ENCODE measurements around the gene BBX.
A peak's percentile ranks its signal among the peaks of the same experiment; 100 is the strongest.
"Not testable (repeated sequence)": the region's sequence is repeated elsewhere in the genome, so short reads cannot be mapped to it uniquely, and the experiment has no call there.

BBX gene

DNA sequence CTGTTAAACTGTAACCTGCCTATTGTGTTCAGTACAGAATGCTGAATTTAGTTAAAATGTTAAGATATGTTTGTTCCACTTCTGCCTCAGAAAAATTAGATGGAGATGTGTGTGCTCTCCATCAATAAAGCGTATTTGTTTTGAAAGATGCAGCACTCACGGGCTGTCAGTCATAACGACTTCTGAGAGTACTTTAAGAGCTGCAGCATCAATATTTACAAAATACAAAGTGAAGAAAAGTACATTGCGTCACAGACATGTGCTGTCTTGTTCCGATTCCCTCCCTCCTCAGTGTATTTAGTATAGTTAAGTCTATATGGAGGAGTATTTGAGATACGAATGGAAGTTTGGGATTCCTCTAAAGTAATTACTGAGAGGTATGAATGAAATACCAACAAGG is 166.6 kb downstream of the BBX start:
- no peak for DNase-seq

DNA sequence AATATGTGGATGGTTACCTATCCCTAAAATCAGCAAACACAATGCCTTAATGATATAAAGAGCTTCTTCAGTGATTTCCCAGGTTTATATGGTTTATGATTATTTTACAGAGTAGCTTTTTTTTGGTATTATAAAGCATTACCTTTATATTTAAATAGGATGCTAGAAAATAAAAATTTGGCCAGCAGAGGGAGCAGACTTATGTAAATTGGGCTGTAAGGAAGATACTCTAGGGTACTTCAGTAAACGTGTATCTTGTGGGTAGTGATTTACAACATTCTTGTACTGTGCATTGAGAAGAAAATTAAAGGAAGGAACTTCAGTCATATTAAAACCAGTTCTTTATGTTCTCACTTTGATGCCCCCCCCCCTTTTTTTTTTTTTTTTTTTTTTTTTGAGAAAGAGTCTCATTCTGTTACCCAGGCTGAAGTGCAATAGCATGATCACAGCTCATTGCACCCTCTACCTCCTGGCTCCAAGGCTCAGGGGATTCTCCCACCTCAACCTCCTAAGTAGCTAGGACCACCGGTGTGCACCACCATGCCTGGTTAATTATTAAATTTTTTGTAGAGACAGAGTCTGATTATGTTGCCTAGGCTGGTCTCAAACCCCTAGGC is 167.9 kb downstream of the BBX start:
- peak; percentile 52 for DNase-seq

DNA sequence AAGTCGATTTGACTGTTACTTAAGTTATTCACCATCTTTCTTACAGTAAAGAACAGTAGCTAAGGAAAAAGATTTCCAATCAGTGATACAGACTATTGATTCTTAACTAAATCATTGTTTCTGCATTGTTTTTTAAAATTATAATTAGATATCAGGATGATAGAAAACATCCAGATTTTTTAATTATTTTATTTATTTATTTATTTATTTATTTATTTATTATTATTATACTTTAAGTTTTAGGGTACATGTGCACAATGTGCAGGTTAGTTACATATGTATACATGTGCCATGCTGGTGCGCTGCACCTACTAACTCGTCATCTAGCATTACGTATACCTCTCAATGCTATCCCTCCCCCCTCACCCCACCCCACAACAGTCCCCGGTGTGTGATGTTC is 169.2 kb downstream of the BBX start:
- DNase-seq = not testable (repeated sequence)

DNA sequence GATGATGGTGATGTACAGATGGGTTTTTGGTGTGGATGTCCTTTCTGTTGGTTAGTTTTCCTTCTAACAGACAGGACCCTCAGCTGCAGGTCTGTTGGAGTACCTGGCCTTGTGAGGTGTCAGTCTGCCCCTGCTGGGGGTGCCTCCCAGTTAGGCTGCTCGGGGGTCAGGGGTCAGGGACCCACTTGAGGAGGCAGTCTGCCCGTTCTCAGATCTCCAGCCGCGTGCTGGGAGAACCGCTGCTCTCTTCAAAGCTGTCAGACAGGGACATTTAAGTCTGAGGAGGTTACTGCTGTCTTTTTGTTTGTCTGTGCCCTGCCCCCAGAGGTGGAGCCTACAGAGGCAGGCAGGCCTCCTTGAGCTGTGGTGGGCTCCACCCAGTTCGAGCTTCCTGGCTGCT is 174.6 kb downstream of the BBX start:
- DNase-seq = not testable (repeated sequence)

DNA sequence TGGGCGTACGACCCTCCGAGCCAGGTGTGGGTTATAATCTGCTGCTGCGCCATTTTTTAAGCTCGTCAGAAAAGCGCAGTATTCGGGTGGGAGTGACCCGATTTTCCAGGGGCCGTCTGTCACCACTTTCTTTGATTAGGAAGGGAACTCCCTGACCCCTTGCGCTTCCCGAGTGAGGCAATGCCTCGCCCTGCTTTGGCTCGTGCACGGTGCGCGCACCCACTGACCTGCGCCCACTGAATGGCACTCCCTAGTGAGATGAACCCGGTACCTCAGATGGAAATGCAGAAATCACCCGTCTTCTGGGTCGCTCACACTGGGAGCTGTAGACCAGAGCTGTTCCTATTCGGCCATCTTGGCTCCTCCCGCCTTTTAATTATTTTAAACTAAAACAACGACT is 175.1 kb downstream of the BBX start:
- not testable (repeated sequence) for DNase-seq

DNA sequence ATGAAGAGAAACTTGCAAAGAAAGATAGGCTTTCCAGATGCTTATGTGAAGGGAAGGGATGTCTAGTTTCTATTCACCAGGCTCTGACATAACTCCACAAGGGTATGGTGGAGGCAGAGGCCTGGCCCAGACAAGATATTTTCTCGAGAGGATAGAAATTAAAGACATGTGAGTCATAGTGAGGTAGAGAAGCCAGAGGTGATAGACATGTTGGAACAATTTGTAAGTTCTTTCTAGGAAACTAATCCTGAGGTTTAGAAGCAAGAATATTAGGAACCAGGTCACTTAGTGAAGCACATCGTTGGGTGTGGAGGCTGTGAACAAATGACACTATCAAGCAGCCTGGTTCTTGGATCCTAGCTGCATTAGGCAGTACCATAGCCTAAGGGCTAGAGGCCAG is 176.9 kb downstream of the BBX start:
- DNase-seq = peak; percentile 26

DNA sequence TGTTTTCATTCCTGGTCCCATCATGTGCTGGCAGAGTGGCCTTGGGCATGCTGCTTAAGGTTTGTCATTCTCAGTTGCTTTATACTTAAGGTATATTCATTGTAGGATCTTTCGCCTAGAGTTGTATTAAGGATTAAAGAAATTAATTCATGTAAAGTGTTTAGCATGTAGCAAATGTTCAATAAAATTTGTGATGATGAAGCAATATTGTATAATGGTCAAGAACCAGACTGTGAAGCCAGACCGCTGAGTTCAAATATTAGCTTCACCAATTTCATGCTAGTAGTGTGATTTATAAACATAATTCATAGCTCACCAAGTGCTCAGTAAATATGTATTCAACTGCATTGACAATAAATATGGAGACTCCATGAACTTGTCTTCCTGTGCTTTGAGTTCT is 178.5 kb downstream of the BBX start:
- no peak for DNase-seq

DNA sequence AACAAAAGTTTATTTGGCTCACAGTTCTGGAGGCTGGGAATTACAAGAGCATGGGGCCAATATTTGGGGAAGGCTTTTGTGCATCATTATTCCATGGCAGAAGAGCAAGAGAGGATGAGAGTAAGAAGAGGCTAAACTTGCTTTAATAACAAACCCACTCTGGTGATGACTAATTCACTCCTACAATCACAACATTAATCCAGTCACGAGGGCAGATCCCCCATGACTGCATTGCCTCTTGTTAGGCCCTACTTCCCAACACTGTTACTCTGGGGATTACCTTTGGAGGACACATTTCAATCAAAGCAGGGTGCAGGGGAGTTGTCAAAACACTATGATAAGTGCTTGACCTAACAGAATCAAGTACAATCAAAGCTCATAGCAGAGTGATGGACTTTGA is 181.7 kb downstream of the BBX start:
- DNase-seq = peak; percentile 49

DNA sequence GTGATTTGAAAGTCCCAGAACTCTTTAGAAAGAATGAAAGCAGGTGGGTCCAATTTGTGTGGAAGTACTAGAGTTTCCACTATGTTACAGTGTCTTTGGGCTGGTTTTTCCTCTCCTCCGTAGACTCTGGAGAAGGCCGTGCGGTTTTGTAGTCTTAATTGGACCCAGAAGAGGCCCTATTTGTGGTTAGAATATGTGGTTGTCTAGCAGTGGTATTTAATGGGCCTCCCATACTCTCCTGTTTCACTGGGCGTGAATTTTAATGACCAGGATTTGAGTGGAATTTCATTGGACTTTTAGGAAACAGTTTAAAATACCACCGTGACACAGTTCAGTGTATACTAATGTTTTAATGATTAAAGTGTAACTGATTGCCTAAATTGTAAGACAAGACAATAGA is 182.3 kb downstream of the BBX start:
- no peak for DNase-seq

DNA sequence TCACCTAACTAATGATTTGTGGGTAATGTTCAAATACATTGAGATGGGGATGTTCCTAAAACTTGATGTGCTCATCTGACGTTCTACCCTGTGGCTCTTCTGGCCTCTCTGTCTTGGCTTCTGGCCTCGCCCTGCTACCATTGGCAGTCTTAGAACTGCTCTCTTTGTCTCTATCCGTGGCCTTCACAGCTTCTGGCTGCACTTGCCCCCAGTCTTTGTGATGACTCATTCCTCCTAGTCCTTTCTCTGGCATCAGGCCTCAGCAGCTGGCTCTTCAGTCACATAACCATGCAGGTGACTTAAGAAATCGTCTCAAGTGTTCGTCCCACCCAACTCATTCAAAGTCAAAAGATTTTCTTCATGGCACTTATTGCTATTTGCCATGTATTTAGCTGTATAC is 188.1 kb downstream of the BBX start:
- DNase-seq = peak; percentile 32

DNA sequence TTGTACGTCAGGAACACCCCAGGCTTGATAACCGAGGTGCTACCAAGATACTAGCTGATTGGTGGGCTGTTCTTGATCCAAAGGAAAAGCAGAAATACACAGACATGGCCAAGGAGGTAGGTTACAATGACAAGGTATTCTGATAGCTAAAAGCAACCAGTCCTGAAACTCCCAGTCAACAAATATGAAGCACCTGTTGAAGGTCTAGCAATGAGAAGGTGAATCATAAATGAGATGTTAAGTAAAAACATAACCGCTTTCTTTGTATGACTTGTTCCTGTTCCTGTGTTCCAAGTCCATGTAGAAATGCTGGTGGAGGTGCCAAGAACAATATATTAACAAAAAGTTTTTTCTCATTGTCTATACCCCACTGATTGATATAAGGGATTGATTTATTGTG is 194.0 kb downstream of the BBX start:
- no peak for DNase-seq

DNA sequence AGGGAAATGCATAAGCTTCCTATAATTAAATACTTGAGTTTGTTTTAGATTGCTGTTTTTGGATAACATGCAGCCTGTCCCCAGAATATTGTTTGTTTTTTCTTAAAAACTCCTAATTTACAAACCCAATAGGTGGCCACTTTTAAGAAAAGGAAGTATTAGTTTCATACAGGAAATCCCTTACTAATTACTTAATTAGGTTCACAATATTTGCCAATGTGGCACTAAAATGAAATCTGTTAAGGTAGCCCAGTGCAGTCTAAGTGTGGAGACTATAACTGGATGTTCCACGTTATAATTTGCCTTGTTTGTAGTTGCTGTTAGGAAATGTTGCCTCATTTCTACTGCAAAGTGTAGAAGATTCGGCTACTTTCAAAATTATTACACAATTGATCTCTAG is 195.8 kb downstream of the BBX start:
- DNase-seq = no peak

DNA sequence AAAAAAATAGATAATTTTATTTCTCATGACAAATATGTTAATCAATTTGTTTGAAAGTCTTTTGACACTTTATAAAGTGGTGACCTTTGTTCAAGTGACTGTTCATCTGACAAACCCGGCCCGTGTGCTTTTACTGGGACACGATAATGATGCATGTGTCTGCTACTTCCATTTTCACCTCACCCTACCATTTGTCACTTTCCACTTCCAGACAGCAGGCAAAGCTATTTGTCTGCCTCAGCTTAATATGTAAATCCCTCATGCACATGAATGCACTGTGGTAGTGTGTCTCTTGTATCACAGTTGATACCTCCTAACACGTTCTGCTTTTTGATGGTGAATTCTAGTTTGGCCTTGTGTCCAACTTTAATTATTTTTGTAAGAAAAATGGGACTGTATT is 204.3 kb downstream of the BBX start:
- DNase-seq = no peak

DNA sequence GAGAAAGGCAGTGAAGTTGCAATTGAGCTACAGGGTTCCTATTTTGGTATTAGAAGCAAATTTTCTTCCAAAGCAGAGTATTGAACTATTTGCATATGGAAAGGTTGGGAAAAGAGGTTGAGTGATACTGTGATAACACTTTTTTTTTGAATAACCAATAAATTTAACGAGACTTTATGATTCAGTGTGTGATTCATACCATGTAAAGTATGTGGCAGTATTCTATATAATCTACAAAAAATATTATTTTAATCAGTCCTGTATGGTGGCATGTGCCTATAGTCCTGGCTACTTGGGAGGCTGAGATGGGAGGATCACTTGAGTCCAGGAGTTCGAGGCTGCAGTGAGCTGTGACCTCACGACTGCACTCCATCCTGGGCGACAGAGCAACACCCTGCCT is 206.9 kb downstream of the BBX start:
- no peak for DNase-seq

DNA sequence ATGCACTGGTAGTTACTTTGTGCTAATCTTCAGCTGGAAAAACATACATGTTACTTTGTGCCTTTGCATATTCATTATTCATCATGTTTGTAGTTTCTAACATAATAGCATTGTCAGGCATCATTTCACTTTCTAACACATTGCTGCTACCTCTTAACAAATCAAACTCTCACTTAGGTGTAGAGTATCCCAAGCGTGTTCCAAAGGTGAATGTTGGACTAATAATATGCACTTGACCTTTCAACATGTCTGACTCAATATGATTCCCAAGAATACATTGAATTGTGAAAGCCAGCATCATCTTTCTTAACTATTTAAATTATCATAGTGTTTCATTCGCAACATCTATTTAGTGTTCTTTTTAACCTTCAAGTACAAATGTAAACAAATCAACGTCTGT is 211.6 kb downstream of the BBX start:
- no peak for DNase-seq

DNA sequence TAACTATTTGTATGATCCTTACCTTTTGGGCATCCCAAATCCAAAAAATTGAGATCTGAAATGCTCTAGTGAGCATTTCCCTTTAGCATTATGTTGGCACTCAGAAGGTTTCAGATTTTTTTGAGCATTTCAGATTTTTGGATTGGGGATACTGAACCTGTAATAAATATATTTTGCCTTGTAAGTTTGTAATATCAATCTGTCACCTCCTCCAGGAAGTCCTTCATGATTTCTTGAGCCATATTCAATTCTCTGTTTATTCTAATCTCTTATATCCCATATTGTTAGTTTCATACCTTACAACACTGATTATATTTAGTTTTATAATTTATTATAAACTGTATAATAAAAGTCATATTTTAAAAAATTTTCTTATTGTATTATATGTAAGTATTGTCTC is 215.2 kb downstream of the BBX start:
- no peak for DNase-seq

DNA sequence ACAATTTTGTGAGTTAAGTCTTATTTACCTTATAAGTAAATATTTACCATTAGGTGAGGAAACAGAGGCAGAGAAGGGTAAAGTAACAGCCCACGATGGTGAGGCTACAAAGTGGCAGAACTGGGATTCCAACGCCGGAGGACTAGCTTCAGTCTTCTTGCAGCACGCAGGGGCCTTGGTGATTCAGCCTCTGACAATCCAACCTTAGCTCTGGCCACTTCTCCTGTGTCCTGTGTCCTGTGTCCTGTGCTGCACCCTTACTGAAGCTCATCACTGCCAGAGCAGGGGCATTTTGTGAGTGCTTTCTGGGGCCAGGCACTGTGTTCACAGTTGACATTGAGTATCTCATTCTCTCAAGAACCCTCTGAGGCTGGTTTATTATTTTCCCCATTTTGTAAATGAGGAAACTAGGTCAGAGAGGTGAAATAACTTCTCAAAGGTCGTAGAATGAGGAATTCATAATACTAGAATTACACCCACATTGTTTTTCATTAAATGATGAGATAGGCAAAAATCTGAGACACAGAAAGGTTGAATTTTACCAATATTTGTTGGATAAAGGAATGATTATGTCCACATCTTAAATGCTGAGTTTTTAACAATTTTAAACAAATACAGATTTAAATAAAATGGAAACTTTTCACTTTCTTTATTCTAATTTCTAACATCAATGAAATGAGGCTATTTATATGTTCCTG is 215.9 kb downstream of the BBX start:
- no peak for DNase-seq

DNA sequence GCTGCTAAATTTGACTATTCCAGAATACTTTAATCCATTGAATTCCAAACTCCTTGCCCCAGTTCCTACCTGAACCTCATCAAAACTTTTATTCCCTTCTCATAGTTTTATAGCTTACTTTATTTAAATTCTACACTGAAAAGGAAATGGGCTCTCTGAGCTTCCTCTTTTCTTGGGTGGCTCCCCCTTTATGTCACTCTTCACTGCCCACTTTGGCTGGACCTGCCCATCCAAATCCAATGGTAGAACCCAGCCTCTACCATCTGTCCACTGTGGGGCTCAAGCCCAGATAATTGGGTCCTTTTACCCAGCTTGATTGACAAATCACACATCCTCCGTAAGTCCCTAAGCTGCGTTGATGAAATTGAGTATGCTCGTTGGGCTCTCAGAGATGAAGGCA is 216.5 kb downstream of the BBX start:
- no peak for DNase-seq

DNA sequence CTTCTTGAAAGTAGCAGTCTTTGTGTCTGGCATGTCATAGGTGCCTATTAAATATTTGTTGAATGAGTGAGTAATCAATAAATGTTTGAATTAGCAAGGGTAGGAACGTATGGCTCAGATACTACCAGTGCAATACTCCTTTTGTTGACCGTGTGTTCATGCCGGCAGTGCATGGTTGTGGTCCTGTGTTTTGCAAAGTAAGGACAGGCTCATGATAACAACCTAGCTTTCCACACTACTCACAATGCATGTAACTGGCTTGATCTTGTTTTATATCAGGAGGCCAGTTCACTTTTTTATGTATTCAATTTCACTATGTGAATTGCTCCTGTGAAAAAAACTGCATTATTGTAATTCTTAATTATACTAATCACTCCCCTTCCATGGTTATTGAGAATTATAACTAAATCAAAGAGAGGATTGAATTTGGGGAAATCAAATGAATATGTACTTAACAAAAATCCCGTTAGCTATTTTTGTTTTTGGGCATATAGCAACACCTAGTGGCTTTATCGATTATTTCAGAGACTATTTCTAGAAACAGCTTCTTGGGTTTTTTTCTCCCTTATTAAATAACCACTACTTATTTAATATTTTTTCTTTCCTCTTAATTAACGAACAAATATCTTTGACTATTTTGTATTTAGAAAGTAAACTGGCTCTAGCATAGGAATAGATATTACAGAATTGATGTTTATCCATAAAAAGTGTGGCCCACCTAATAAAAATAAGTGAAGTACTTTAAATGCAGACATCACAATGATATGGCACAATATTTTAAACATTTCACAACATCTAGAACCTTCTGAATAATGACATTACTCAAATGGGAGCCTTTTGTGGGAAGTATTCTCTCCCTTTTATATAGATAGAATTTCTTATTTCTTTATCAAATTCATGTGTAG is 218.5 kb downstream of the BBX start:
- DNase-seq = peak; percentile 19

DNA sequence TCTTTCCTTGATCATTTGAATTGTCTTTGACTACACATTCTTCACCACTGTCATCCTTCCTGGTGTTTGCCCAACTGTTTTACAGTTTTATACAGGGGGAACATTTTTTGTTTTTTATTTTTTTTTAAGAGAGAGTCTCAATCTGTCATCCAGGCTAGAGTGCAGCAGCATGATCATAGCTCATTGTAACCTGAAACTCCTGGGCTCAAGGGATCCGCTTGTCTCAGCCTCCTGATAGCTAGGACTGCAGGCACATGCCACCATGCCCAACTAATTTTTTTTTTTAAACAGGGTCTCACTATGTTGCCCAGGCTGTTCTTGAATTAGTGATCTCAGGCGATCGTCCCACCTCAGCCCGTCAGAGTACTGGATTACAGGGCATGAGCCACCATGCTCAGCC is 222.6 kb downstream of the BBX start:
- no peak for DNase-seq

DNA sequence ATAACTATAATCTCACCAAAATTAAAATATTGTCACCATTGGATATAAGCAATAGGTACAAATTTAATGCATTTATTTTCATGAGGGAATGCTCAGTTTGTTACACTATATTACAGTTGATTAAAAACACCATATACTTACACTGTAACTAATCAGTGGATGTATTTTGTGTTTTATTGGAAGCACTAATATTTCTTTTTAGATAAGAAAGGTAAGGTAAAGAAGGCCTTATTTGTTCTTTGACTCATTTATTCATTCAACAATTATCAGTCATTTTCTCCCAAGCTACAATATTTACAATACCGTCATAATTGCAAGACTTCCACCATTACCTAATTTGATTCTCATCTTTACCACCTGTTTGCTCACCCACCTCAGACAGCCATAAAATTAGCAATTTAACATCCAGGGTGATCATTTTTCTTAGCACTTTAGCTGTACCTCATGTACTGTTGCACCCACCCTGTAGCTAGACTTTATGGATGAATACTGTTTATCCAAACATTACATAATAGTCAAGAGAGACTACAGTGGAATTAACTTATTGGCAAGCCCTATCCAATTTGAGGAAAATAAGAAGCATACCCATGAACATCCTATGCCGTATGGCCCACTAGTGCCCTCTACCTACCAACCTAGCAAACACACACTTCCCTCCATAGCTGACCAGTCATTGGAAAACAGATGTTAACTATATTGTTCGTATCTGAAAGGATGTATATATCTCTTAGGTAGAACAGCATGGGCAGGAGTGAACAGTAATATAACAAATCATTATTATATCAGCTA is 229.6 kb downstream of the BBX start:
- DNase-seq = peak; percentile 24

DNA sequence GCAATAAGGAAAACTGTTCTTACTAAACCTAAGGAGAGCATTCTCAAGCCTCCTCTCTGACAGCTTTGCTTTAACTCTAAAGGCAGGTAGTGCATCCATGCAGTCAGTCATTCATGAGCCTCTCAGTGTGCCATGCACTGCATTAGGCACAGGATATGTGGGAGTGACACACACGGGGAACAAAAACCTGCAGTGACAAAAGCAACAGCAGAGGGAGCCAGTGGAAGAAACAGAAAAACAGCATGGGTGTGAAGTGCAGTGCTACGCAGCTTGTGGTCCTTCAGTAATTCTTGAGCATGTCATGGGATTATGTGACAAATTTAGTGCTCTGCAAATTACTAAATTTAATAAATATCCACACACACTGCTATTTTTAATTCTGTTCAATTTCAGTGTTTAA is 230.7 kb downstream of the BBX start:
- DNase-seq = peak; percentile 41

DNA sequence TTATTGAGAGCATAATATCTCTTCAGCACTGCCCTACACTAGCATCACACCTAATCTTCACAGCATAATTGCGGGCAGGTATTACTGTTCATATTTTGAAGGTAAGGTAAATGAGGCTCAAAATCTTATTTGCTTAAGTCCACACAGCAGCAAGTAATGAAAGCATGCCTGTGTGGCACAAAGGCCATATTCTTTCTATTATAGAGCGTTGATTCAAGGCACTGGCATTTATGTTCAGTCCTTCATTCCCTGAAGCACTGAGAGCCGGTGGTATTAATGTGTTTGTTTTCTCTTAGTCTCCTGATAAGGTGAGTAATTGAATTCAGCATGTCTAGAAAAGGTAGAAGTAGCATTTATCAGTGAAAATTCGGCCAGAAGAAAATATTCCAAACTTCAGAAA is 231.2 kb downstream of the BBX start:
- DNase-seq = no peak
